HG03064 (cell line): ENCODE results near the gene UNC5A.

Source experiments
- ATAC-seq: cut with Tn5 transposase; IDR thresholded peaks from one replicate; pipeline ENCODE4 v1.9.1; 2021; ENCODE audit warnings: low read depth; ENCODE audit not compliant: unreplicated experiment

The UNC5A gene

GRCh38 chr5:176799488-176799887 is 10.9 kb upstream of the UNC5A start:
- ATAC-seq = no peak

- no peak for ATAC-seq
These were observed 10.3 kb upstream of the UNC5A start for GRCh38 chr5:176800024-176800423.

GRCh38 chr5:176802116-176802784 is 8.1 kb upstream of the UNC5A start:
- ATAC-seq = no peak

GRCh38 chr5:176803068-176803942 is 7.1 kb upstream of the UNC5A start:
- no peak for ATAC-seq

DNA sequence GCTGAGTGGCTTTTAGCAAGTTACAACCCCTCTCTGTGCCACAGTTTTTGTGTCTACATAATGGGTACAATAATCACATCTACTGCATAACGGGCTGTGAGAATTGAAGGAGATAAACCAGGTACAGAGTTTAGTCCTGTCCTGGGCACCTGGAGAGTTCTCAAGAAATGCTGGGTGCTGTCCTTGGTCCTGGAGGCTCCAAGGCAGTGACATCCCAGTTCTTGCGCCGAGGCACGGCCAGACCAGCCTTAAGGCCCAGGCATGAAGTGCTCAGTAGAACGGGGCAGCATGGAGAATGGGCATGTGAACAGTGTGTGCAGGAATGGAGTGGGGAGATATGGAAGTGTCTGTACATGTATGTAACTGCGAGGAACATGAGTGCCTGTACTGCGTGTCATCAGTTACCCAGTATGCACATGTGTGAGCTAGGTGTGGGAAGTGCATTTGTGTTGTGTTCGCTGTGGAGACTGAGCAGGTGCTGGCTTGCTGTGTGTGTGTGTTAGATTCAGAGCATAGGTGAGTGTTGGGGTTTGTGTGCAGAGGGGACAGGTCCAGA is 6.3 kb upstream of the UNC5A start:
- no peak for ATAC-seq

- ATAC-seq = no peak
These were observed 4.2 kb upstream of the UNC5A start for GRCh38 chr5:176806137-176806536.

DNA sequence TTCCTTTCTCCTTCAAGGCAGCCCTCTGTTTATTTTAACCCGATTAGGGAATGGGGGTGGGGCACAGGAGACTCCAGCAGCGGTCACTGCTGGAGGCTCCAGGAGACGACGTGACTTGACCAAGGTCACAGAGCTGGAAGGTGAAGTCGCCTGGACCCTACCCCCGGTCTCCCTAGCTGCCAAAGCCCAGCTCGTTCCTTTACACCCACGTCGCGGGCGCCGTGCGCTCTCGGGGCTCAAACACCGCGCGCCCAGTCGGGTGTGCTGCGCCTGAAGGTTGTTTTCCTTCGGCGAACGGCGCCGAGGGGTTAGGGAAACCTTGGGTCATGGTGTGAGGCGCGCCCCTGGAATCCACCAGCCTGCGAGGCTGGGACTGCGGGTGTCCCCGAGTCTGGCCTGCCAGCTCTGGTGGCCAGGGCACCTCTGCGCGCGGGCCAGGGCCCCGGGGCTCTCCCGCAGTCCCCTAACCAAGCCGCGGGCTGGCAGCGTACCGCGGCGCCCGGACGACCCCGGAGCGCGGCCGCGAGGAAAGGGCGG is 747 bp upstream of the UNC5A start:
- ATAC-seq = no peak

- no peak for ATAC-seq
These were observed 535 bp downstream of the UNC5A start for GRCh38 chr5:176810687-176811501.

DNA sequence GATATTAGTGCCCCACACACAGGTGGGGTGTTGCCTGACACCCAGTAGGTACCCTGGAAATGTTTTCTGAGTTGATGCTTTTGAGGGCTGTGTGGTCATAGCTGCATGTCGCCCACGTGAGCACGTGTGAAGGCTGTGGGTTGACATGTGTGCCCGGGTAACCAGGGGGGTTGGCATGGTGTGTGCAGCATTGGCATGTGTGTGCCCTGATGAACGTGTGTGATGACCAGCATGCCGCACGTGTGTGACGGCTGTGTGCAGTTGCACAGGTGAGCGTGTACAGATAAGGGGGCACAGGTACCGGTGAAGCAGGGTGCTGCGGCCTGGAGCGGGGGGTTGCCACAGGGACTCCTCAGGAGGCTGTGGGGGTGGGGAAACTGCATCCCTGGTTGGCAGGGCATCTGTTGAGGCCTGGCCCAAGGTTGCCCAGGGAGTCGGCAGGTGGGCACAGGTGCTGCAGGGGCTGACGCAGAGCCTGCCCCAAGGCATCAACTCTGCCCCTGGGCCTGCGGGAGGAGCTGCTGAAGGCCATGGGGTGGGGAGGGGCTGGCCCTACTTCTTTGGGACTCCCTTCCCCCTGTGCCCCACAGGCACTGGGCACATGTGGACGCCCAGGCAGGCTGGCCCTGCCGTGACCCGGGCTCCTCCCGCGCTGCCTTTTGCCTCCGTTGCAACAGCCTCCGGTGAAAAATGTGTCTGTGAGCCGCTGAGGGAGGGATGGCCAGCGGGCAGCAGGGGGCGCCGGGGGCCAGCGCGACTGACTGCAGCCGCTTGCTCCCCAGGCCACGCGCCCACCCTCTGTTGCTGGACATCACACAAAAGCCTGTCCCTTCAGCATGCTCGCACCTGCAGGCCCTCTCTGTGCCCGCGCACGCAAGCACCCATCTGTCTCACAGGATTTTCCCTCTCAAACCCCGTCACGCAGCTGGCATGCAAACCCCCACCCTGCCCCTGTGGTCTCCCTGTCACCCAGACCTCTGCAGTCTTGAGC is 2.2 kb downstream of the UNC5A start:
- ATAC-seq = no peak

GRCh38 chr5:176813587-176814312 is 3.4 kb downstream of the UNC5A start:
- no peak for ATAC-seq

DNA sequence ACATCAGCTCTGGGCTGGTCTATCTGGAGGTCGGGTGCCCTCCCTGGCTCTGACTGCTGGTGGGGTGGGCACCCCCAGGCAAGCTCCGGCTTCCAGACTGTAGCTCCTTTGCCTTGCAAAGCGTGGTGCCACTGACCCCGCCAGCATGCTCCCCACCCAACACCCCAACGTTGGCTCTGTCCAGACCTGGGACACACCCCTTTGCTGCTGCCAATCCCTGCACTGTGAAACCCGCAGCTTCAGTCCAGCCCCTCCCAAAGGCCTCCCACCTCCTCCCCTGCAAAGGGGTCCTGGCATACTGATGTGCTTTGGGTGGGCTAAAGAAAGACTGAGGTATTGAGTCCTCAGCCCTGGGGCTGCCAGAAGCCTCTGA is 3.9 kb downstream of the UNC5A start:
- no peak for ATAC-seq

- no peak for ATAC-seq
These were observed 4.6 kb downstream of the UNC5A start for GRCh38 chr5:176814836-176815438.

GRCh38 chr5:176816043-176816745 is 5.8 kb downstream of the UNC5A start:
- no peak for ATAC-seq

DNA sequence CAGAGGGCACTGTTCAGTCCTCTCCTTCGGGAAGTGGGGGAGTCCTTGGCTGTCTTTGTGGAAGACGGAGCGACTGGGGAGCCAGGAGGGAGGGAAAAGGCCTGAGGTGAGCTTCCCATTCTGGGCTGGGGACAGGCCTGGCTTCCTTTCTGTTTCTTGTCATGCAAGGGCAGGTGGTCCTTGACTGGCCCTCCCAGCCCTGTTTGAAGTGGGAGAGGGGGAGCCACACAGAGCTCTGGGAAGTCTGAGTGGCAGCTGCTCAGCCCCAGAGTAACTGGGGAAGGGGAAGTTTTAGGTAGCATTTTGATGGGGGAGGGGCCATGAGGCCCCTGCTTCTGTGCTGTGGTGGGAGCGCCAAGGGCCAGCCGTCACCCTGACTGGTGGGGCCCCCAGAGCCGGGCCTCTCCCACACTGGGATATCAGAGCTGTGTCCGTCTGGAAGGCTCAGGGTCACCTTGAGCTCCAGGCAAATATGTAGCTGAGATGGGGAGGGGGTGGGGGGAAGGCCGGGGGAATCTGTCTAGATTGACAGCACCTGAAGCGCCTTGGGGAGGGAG is 6.5 kb downstream of the UNC5A start:
- no peak for ATAC-seq

GRCh38 chr5:176817369-176817840 is 7.0 kb downstream of the UNC5A start:
- ATAC-seq = no peak

DNA sequence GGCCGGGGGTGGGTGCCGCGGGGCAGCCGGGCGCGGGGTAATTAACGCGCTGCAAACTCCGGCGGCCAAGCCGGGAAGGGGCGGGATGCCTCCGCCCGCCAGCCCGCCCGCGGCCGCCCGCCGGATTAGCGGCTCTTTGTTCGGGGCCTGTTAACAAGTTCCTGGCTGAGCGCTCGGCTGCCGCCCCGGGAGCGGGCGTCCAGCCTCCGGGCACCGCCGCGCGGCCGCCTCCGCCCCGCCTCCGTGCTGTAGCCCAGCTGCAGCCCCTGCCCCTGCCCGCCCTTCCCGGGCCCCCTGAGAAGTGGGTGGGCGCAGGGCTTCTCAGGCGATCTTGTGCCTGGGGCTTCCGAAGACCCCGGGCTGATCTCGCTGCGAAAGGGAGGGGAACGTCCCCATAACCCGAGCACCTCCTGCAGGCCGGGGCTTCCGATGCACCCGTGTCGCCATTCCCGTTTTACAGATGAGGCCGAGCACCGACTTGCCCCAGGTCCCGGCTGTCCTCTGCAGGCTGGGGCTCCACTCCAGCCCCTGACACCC is 7.5 kb downstream of the UNC5A start:
- peak; percentile 35 for ATAC-seq
